Tibial artery (tissue), 4 donors: Measurements from ENCODE around the gene DTNA.
A peak's percentile ranks its signal among the peaks of the same experiment; 100 is the strongest.

Source experiments
- DNase-seq, 2 donors: peaks; one replicate each; pipeline ENCODE4 v3.0.0-alpha.2; 2019
- H3K27ac ChIP-seq, 2 donors: fragments of 200-600 bp; sonication (generic) in 1 of 2; 1 replicate in 1 of 2; 2 replicates in 1 of 2; pipeline ENCODE4 v1.5.1; 2018 to 2019; ENCODE audit warnings: mild to moderate bottlenecking in 1 of 2
- H3K27me3 ChIP-seq, 2 donors: fragments of 200-600 bp; sonication (generic) in 1 of 2; one replicate each; pipeline versions ENCODE4 v1.5.1 to v1.6.0; 2016 to 2019
- H3K36me3 ChIP-seq, 3 donors: fragments of 200-600 bp; sonication (generic) in 2 of 3; one replicate each; pipeline ENCODE4 v1.5.1; 2016 to 2019; ENCODE audit warnings: mild to moderate bottlenecking in 2 of 3
- H3K4me1 ChIP-seq, 4 donors: fragments of 200-600 bp; sonication (generic) in 2 of 4; 1 replicate in 3 of 4; 2 replicates in 1 of 4; pipeline ENCODE4 v1.5.1; 2016 to 2019
- H3K4me3 ChIP-seq, 2 donors: fragments of 200-600 bp; sonication (generic) in 1 of 2; 1 replicate in 1 of 2; 2 replicates in 1 of 2; pipeline ENCODE4 v1.5.1; 2018 to 2019; ENCODE audit warnings: mild to moderate bottlenecking in 2 of 2
- H3K9me3 ChIP-seq, 3 donors: fragments of 200-600 bp; sonication (generic) in 1 of 3; one replicate each; pipeline ENCODE4 v1.5.1; 2016 to 2019
- intact Hi-C: fragments of 100-400 bp; cut with DNase I; formaldehyde crosslinking; loops from one replicate; pipeline ENCODE4 v1.15.0; 2023; ENCODE audit warnings: low total_unique reads
- TF ChIP-seq, protein P1 (sequence below), 2 experiments: fragments of 200-600 bp in 1 of 2; fragments of 450-650 bp in 1 of 2; IDR thresholded peaks; one replicate each; pipeline ENCODE4 v1.5.1; 2017 to 2019; ENCODE audit warnings: antibody characterized with exemption in 2 of 2, mild to moderate bottlenecking in 1 of 2, moderate library complexity in 1 of 2

DTNA gene

DNA sequence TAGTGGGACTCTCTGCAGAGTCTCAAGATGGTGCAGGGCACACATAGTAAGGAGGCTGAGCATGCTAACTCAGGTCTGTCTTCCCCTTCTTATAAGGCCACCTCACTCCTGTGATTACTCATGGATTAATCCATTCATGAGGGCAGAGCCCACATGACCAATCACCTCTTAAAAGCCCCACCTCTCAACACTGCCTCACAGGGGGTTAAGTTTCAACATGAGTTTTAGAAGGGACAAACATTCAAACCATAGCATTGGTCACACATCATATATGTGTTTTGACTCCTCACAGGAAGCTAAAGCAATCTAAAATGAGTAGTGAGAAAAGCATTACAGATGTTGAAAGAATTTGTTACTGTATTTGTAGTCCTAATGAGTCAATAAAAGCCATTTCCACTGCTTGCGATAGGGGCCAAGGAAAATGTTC, 57.5 kb downstream of the DTNA start:
- H3K4me1 ChIP-seq, result peaks cover 0 to 17% (median 4%) of the 10 kb centered on the region in 4 donors

DNA sequence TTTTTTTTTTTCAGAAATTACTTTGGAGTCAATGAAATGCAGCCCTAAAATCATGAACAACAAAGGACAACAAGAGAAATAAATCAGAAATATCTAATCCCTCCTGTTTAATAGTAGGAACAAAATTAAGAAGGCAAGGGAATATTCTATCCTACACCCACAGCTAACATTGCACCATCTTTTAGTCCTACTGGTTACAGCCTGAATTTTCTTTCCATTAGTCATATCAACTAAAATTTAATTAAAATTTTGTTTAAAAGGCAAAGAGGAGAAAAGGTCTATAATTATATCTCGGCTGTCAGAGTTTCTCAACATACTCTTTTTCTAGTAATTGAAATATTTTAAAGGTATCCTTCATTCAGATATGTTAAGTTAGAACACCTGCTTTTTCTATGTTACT, 61.9 kb downstream of the DTNA start:
- Histone ChIP-seq H3K27ac (no peak overlapping the region), H3K9me3 (no peaks in the 10 kb centered on the region), H3K27me3 (no peaks in the 10 kb centered on the region), H3K4me3 (no peak overlapping the region), H3K4me1 (peaks cover 0 to 35% (median 22%) of the 10 kb centered on the region in 4 donors), H3K36me3 (peaks cover 0 to 5% (median 4%) of the 10 kb centered on the region in 3 donors)
- no peak for DNase-seq
- intact Hi-C loops, result no loop called here
- TF ChIP-seq, protein P1, sequence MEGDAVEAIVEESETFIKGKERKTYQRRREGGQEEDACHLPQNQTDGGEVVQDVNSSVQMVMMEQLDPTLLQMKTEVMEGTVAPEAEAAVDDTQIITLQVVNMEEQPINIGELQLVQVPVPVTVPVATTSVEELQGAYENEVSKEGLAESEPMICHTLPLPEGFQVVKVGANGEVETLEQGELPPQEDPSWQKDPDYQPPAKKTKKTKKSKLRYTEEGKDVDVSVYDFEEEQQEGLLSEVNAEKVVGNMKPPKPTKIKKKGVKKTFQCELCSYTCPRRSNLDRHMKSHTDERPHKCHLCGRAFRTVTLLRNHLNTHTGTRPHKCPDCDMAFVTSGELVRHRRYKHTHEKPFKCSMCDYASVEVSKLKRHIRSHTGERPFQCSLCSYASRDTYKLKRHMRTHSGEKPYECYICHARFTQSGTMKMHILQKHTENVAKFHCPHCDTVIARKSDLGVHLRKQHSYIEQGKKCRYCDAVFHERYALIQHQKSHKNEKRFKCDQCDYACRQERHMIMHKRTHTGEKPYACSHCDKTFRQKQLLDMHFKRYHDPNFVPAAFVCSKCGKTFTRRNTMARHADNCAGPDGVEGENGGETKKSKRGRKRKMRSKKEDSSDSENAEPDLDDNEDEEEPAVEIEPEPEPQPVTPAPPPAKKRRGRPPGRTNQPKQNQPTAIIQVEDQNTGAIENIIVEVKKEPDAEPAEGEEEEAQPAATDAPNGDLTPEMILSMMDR (IDR thresholded peaks at IDR 0.05), result no peak

More for the DNA sequence above, 57.5 kb downstream of the DTNA start:
- Histone ChIP-seq H3K9me3 (no peaks in the 10 kb centered on the region), H3K36me3 (peaks cover 0 to 9% (median 4%) of the 10 kb centered on the region in 3 donors), H3K27me3 (no peaks in the 10 kb centered on the region), H3K27ac (no peak overlapping the region), H3K4me3 (no peak overlapping the region)
- intact Hi-C loops, result loop anchor here (5.0 kb wide), 1 partner anchor 50 kb away; no protein-coding TSS in a partner anchor
- no peak for DNase-seq
- TF ChIP-seq, protein P1 (IDR thresholded peaks at IDR 0.05), result no peak

DNA sequence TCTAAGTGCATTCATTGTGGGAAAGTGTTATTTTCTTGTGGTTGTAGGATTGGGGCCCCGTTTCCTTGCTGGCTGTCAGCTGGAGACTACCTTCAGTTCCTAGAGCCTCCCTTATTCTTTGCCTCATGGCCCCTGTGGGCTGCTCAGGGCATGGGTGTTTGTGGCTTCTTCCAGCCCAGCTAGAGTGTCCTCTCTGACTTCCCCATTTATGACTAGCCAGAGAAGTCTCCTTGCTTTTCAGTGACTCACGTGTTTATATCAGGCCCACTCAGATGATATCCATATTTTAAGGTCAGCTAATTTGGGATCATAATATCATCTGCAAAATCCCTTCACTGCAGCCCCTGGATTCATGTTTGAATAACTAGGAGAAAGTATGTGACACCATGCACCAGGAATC, 62.8 kb downstream of the DTNA start:
- peaks cover 0 to 4% (median 0%) of the 10 kb centered on the region in 3 donors for H3K36me3 ChIP-seq
- TF ChIP-seq, protein P1 (IDR thresholded peaks at IDR 0.05), result no peak
- no peaks in the 10 kb centered on the region for H3K9me3 ChIP-seq
- H3K27ac ChIP-seq, result peak overlapping the region; percentile 29 to 61
- peaks cover 0 to 29% (median 22%) of the 10 kb centered on the region in 4 donors for H3K4me1 ChIP-seq
- H3K27me3 ChIP-seq, result no peaks in the 10 kb centered on the region
- no peak overlapping the region for H3K4me3 ChIP-seq
- no peak for DNase-seq
- intact Hi-C loops, result no loop called here

GRCh38 chr18:34773378-34773777, 63.3 kb downstream of the DTNA start:
- Histone ChIP-seq H3K4me1 (peaks cover 0 to 29% (median 22%) of the 10 kb centered on the region in 4 donors), H3K27ac (peak overlapping the region; percentile 29 to 61), H3K27me3 (no peaks in the 10 kb centered on the region), H3K9me3 (no peaks in the 10 kb centered on the region), H3K4me3 (no peak overlapping the region), H3K36me3 (no peaks in the 10 kb centered on the region)
- no peak for DNase-seq
- intact Hi-C loops, result no loop called here
- TF ChIP-seq, protein P1 (IDR thresholded peaks at IDR 0.05), result no peak

DNA sequence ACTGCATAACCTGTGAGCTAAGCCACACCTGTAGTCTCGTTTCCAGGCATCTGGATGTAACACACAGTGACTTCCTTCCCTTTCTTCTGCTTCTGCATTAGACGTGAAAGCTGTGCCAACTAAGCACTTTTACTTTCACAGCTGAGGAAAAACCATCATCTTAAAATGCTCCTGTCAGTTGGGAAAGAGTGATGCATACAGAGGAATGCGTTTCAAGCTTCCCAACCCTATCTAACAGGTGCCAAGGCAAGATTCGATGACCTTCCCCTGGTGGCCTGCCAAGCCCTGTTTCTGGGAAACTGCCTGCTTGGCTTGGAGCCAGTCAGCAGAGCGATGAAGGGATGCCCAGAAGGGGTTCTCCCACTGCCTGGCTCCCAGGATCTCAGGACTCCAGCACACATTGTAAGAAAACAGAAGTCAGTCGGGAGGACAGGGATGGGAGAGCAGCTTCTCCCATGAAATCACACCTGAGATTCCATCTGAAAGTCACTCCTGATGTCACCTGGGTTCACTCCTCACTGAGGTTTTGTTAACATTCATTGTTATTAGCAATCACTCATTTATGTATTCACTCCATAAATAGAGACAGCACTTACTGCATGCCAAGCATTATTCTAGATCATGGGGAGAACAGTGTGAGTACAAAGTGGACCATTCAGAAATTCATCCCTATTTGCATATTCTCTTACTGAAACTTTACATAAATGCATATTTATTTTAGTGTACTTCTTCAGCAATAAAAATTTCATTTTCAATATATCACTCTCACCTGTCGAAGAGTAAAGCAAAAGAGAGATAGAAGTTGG, 64.1 kb downstream of the DTNA start:
- intact Hi-C loops, result no loop called here
- peak; percentile 23 to 66 for DNase-seq
- no peaks in the 10 kb centered on the region for H3K9me3 ChIP-seq
- peaks cover 0 to 29% (median 22%) of the 10 kb centered on the region in 4 donors for H3K4me1 ChIP-seq
- peak overlapping the region in 1 of 2 donors; percentile 13 for H3K4me3 ChIP-seq
- TF ChIP-seq, protein P1 (IDR thresholded peaks at IDR 0.05), result no peak
- H3K27ac ChIP-seq, result peak overlapping the region; percentile 29 to 61
- no peaks in the 10 kb centered on the region for H3K27me3 ChIP-seq
- H3K36me3 ChIP-seq, result no peaks in the 10 kb centered on the region
